GM21390 (cell line): ENCODE data around the gene ATP2A3.

Source experiments
- ATAC-seq: cut with Tn5 transposase; IDR thresholded peaks from one replicate; pipeline ENCODE4 v1.9.1; 2021; ENCODE audit not compliant: unreplicated experiment

The ATP2A3 gene

GRCh38 chr17:3875317-3875716 lies 88.9 kb downstream of the ATP2A3 start:
- no peak for ATAC-seq
